HuH-7.5 (cell line): ENCODE measurements around the gene IGIP.

Experiments
- DNase-seq: peaks from one replicate; pipeline ENCODE4 v3.0.0; 2011; ENCODE audit warnings: low spot score

The IGIP gene

GRCh38 chr5:140125637-140126036 is at the start of gene IGIP:
Gene IGIP, plus strand, starts transcription at chr5:140125937. Its CDS starts 2,540 bp downstream, at chr5:140128477.
- DNase-seq = no peak

- DNase-seq = no peak
These were observed 49.6 kb upstream of the IGIP start for GRCh38 chr5:140076142-140076541.

- no peak for DNase-seq
These were observed 48.9 kb upstream of the IGIP start for GRCh38 chr5:140076788-140077187.

GRCh38 chr5:140083120-140083519 is 42.6 kb upstream of the IGIP start:
- DNase-seq = no peak

DNA sequence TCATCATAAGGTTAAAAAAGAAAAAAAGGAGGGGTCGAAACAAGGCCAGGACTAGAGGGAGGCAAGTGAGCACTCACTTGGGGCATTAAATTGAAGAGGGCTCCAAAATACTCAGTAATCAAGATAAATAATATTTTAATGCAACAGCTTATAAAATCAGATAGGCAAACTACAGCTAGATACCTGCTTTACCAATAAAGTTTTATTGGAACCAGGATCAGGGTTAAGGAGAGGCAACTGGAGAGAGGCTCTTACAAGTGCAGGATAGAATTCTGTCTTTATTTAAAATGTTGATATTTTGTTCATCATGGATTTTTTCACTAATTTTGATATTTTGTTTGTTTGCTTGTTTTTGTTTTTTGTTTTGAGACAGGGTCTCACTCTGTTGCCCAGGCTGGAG is 42.1 kb upstream of the IGIP start:
- no peak for DNase-seq

DNA sequence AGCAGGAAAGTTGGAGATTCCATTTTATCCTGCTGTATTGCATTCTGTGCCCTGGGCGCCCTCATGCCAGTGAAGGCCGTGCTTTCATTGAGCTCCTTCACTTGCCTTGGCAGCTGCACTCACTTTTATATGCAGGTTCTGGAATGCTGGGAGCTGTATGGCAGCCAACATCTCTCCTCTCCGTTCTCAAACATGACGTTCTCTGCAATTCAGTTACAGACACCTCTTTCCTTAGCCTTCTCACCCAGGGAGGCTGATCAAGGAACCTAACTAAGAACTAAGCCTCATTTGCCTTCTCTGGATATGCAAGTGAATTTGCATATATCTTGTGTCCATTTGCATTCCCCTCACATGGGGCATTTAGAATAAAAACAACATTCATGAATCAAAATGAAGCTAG is 41.2 kb upstream of the IGIP start:
- no peak for DNase-seq

DNA sequence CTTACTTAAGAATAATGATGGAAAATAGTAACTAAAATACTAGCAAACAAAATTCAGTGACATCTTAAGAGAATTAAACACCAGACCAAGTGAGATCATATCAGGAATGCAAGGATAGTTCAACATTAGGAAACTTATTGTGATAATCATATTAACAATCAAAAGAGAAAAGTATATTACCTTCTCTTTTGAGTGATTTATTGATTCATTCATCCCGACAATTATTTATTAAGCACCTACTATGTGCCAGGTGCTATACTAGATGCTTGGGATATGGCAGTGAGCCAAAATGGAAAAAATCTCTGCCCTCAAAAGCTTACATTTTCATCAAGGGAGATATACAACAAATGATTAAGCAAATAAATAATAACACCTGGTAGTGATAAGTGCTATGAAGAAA is 35.5 kb upstream of the IGIP start:
- DNase-seq = no peak

- no peak for DNase-seq
These were observed 32.6 kb upstream of the IGIP start for GRCh38 chr5:140093179-140093578.

GRCh38 chr5:140093866-140094265 is 31.9 kb upstream of the IGIP start:
- DNase-seq = no peak

GRCh38 chr5:140094889-140095288 is 30.8 kb upstream of the IGIP start:
- no peak for DNase-seq

DNA sequence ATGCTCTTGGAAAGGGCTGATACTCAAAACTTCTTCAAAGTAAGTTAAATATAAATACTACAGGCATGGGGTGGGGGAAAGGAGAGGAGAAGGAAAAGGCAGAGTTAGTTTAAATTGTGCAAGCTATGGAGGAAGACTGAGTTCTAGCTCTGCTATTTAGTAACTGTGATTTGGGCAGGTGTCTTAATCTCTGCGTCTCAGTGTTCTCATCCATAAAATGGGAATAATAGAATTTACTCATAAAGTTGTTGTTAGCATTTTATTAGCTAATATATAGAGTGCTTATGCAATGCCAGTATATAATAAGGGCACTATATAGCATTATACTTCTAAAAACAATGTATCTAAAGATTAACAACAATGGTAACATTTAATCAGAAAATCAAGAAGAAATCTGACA is 24.6 kb upstream of the IGIP start:
- no peak for DNase-seq

DNA sequence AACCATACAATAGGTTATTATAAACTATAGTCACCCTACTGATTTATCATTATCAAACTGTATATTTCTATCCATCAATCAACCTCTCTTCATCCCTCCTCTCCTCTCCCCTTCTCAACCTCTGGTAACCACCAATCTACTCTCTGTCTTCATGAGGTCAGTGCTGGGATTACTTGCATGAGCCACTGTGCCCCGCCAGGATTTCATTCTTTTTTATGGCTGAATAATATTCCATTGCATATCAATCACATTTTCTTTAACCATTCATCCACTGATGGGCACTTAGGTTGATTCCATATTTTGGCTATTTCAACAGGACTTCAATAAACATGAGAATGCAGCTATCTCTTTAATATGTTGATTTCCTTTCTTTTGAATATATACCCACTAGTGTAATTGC is 22.6 kb upstream of the IGIP start:
- no peak for DNase-seq

GRCh38 chr5:140104100-140104499 is 21.6 kb upstream of the IGIP start:
- DNase-seq = no peak

DNA sequence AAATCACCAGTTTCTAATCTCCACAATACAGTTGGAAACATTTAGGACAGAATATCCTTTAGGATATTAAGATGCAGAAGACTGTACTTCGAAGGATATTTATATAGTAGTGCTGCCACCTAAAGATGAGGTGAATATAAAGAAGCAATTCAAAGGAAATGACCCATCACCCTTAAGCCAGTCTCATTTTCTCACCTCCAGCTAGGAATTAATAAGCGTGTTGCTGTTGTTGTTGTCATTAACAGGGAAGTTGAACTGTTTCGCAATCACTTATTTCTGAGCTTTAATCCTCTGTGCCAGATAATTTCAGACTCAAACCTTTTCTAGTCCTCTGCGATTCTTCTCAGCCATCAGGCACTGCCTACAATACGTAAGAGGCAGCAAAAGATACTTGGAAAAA is 19.6 kb upstream of the IGIP start:
- DNase-seq = no peak

DNA sequence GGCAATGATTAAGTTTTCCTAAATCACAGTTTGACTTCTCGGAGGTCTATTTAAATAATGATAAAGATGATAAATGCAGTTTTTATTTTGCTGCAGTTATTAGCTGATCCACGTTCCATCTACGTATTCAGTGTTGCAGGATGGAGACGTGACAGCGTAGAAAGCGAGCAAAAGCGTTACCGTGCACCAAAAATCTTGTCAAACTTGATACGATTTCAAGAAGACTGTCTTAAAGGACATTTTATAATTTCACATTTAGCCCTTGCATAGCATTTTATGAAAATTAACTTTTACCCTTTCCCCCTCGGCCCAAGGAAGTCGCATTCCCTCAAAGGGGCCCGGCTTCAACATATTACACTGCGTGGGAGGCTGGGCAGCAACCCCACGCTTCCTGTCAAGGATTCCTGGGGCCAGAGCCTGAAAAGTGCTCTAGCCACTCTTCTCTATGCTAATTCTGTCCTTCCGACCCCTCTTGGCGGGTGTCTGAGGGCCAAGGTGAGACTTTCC is 18.9 kb upstream of the IGIP start:
- DNase-seq = no peak

- DNase-seq = peak; percentile 79
These were observed 18.2 kb upstream of the IGIP start for GRCh38 chr5:140107312-140108092.

- DNase-seq = peak; percentile 40
These were observed 17.4 kb upstream of the IGIP start for GRCh38 chr5:140108093-140109017.

- DNase-seq = no peak
These were observed 16.5 kb upstream of the IGIP start for GRCh38 chr5:140109018-140109758.

GRCh38 chr5:140109759-140110645 is 15.7 kb upstream of the IGIP start:
- DNase-seq = no peak

- no peak for DNase-seq
These were observed 15.1 kb upstream of the IGIP start for GRCh38 chr5:140110646-140110957.
